Retina (tissue), 1 donor: ENCODE measurements around the gene RBMS1.
A peak's percentile ranks its signal among the peaks of the same experiment; 100 is the strongest.

Experiments
- DNase-seq: peaks from one replicate; pipeline ENCODE4 v3.0.0-alpha.2; 2016

Gene RBMS1

GRCh38 chr2:160293391-160294091 is 200.1 kb downstream of the RBMS1 start:
- DNase-seq = peak; percentile 38

- no peak for DNase-seq
Observed at GRCh38 chr2:160292225-160292624, 201.4 kb downstream of the RBMS1 start.

- DNase-seq = no peak
Observed at GRCh38 chr2:160291382-160291781, 202.2 kb downstream of the RBMS1 start.

GRCh38 chr2:160290598-160290997 is 203.0 kb downstream of the RBMS1 start:
- no peak for DNase-seq

- no peak for DNase-seq
Observed at GRCh38 chr2:160289831-160290230, 203.8 kb downstream of the RBMS1 start.

GRCh38 chr2:160289126-160289525 is 204.5 kb downstream of the RBMS1 start:
- no peak for DNase-seq

- DNase-seq = no peak
Observed at GRCh38 chr2:160288324-160288723, 205.3 kb downstream of the RBMS1 start.

GRCh38 chr2:160287476-160287875 is 206.1 kb downstream of the RBMS1 start:
- no peak for DNase-seq

- DNase-seq = no peak
Observed at GRCh38 chr2:160286551-160286950, 207.1 kb downstream of the RBMS1 start.

- no peak for DNase-seq
Observed at GRCh38 chr2:160283675-160284074, 209.9 kb downstream of the RBMS1 start.

- no peak for DNase-seq
Observed at GRCh38 chr2:160282063-160282580, 211.5 kb downstream of the RBMS1 start.

GRCh38 chr2:160281213-160281612 is 212.4 kb downstream of the RBMS1 start:
- DNase-seq = no peak

- DNase-seq = no peak
Observed at GRCh38 chr2:160279813-160280465, 213.7 kb downstream of the RBMS1 start.

GRCh38 chr2:160278879-160279177 is 214.8 kb downstream of the RBMS1 start:
- DNase-seq = no peak

GRCh38 chr2:160278101-160278878 is 215.3 kb downstream of the RBMS1 start:
- DNase-seq = no peak

GRCh38 chr2:160277151-160277550 is 216.5 kb downstream of the RBMS1 start:
- DNase-seq = no peak

GRCh38 chr2:160275656-160276055 is 218.0 kb downstream of the RBMS1 start:
- no peak for DNase-seq

- no peak for DNase-seq
Observed at GRCh38 chr2:160271171-160272086, 222.2 kb downstream of the RBMS1 start.

GRCh38 chr2:160270571-160271113 is 223.0 kb downstream of the RBMS1 start:
- no peak for DNase-seq

GRCh38 chr2:160269803-160270570 is 223.6 kb downstream of the RBMS1 start:
- DNase-seq = peak; percentile 96

- DNase-seq = no peak
Observed at GRCh38 chr2:160269365-160269764, 224.2 kb downstream of the RBMS1 start.
